ENCODE data around the gene BCAR3.

BCAR3 gene

GRCh38 chr1:93616221-93616995 lies 65.2 kb downstream of the BCAR3 start:
- no peak for DNase-seq (ENCODE audit: low read depth, low spot score)

GRCh38 chr1:93615582-93616150 lies 66.0 kb downstream of the BCAR3 start:
- no peak for DNase-seq (ENCODE audit: low read depth, low spot score)

GRCh38 chr1:93614986-93615581 lies 66.6 kb downstream of the BCAR3 start:
- no peak for DNase-seq (ENCODE audit: low read depth, low spot score)

GRCh38 chr1:93614541-93614940 lies 67.1 kb downstream of the BCAR3 start:
- no peak for DNase-seq (ENCODE audit: low read depth, low spot score)

GRCh38 chr1:93613898-93614297 lies 67.7 kb downstream of the BCAR3 start:
- no peak for DNase-seq (ENCODE audit: low read depth, low spot score)

GRCh38 chr1:93612510-93612909 lies 69.1 kb downstream of the BCAR3 start:
- DNase-seq (ENCODE audit: low read depth, low spot score): no peak

- no peak for DNase-seq (ENCODE audit: low read depth, low spot score)
Measured at GRCh38 chr1:93611668-93612067, 70.0 kb downstream of the BCAR3 start.

GRCh38 chr1:93609536-93609935 lies 72.1 kb downstream of the BCAR3 start:
- DNase-seq (ENCODE audit: low read depth, low spot score): no peak

GRCh38 chr1:93608187-93609109 lies 73.2 kb downstream of the BCAR3 start:
- no peak for DNase-seq (ENCODE audit: low read depth, low spot score)

GRCh38 chr1:93607814-93608186 lies 73.8 kb downstream of the BCAR3 start:
- no peak for DNase-seq (ENCODE audit: low read depth, low spot score)

GRCh38 chr1:93605812-93606512 lies 75.7 kb downstream of the BCAR3 start:
- peak; percentile 63 for DNase-seq (ENCODE audit: low read depth, low spot score)

GRCh38 chr1:93605026-93605568 lies 76.5 kb downstream of the BCAR3 start:
- DNase-seq (ENCODE audit: low read depth, low spot score): no peak

GRCh38 chr1:93604411-93604810 lies 77.2 kb downstream of the BCAR3 start:
- DNase-seq (ENCODE audit: low read depth, low spot score): no peak

GRCh38 chr1:93603601-93604000 lies 78.0 kb downstream of the BCAR3 start:
- DNase-seq (ENCODE audit: low read depth, low spot score): no peak

GRCh38 chr1:93603106-93603505 lies 78.5 kb downstream of the BCAR3 start:
- DNase-seq (ENCODE audit: low read depth, low spot score): no peak

- no peak for DNase-seq (ENCODE audit: low read depth, low spot score)
Measured at GRCh38 chr1:93602101-93602500, 79.5 kb downstream of the BCAR3 start.

GRCh38 chr1:93601686-93602085 lies 80.0 kb downstream of the BCAR3 start:
- no peak for DNase-seq (ENCODE audit: low read depth, low spot score)

GRCh38 chr1:93600663-93601062 lies 81.0 kb downstream of the BCAR3 start:
- no peak for DNase-seq (ENCODE audit: low read depth, low spot score)

- DNase-seq (ENCODE audit: low read depth, low spot score): no peak
Measured at GRCh38 chr1:93599479-93599878, 82.2 kb downstream of the BCAR3 start.

GRCh38 chr1:93598861-93599439 lies 82.7 kb downstream of the BCAR3 start:
- no peak for DNase-seq (ENCODE audit: low read depth, low spot score)

- no peak for DNase-seq (ENCODE audit: low read depth, low spot score)
Measured at GRCh38 chr1:93598396-93598795, 83.2 kb downstream of the BCAR3 start.

Measured in brain pericyte (primary cell).